Amniotic epithelial cell (primary cell): ENCODE data around the gene BCL2.

Experiments used
- DNase-seq: peaks from one replicate; pipeline ENCODE4 v3.0.0-alpha.2; 2010; ENCODE audit warnings: low read depth

Gene BCL2

DNA sequence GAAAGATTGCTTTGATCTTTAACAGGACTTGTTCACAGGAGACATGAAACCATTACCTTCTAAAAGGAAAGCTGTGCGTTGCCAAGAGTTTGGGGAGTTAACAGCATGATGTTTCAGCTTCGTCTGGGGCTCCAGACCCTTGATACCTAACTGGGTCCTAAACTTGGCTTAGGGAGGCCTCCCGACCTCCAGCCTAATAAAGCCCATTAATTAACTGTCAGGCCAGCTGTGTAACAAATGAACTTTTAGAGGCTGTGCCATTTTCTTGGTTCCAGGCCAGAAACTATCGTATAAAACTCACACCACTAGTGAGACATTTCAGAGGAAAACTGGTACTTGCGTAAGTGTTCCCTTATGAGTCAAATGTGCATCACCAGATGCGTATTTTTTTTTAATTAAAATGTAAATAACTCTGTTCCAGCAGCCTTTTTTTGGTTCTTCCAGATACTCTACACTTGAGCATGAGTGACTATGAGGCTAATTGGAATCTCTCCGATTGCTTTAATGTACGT, 236.5 kb downstream of the BCL2 start:
- DNase-seq, result peak; percentile 33

DNA sequence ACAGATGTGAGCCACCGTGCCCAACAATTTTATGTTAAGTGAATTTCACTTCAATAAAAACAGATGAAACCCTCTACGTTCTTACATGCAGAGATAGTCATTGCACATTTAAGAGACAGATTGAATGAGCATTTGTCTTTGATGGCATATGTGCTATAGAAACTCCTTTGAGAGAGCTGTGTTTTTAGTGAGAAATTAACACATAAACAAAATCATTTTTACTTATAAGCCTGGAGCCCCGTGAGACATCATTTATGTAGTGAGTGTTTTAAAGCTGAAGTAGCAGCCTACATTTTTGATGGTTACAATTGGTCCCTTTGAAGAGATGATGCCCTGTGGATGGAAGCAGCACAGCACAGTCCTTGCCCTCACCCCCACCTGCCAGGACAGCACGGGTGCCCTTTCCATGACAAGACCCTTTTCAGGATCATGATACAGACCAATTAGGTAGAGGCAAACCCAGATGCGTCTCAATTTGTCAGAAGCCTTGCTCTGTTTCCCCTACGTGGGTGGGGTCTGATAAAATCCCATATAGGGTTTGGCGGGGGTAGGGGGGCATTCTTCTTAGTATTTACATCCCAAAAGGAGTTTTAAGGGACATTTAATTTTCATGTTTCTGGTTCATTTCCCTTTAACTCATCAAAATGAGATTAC, 237.1 kb downstream of the BCL2 start:
- no peak for DNase-seq

DNA sequence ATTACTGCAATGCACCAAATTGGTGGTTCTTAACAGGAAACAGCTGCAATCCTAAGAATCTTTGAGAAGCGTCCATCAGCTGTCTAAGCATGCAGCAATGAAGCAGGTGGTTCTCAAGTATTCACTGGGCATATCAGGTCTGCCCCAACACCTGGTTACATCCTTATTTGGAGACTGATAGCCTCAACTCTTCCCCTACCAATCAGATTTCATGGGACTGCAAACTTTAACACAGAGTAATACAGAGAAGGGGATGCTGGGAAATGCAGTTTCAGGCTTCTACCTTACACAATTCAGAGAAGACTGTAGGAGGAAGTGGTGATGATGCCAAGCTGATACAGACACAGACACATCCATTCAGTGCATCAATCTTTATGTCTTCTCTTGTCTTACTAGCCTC, 240.5 kb downstream of the BCL2 start:
- DNase-seq, result no peak

DNA sequence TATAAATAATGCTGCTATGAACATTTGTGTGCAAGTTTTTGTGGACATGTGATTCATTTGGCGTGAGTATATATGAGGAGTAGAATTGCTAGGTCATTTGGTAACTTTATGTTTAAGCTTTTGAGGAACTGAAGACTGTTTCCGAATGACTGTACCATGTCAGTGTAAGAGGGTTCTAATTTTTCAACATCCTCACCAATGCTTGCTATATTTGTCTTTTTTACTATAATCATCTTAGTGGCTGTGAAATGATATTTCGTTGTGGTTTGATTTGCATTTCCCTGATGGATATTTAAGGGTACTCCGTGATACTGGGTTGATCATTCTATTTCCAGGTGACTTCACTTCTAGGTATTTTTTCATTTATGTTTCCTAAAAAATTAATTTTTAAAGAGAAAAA, 241.1 kb downstream of the BCL2 start:
- DNase-seq, result no peak

DNA sequence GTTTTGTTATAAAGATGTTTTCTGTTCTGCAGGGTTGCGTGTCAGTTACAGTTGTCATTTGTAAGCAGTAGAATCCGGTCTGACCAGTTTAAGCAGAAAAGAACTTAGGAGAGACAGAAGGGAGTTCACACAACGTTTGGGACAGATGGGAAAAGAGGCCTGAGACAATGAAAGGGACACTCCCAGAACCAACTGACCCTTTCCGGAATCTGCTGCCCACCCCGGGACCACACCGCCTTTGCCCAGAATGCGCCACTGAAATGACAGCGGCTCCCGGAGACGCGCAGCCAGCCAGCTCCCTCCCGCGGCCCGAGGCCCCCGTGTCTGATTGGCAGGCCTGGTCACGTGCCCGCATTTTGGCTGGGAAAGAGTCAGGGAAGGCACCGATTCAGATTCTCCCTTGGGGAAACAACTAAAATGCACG, 244.6 kb downstream of the BCL2 start:
- no peak for DNase-seq

DNA sequence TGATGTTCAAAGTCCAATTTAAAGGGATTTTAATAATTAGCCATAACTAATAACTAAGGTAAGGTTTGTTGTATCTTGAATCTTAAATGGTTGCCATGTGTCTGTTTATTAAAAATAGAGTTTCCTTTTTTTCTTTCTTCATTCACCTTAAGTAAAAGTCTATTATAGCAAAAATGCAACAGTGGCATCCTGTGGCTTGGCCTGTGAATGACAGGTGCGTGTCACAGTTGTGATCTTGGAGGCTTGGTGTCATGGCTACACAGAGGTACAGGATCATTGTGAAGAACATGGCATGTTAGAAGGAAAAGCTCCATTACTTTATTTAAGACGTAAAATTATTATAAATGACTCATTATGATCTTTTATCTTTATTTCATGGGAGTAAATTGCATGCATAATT, 246.1 kb downstream of the BCL2 start:
- DNase-seq, result no peak
